ENCODE results near the gene THTPA.

The THTPA gene, protein sequence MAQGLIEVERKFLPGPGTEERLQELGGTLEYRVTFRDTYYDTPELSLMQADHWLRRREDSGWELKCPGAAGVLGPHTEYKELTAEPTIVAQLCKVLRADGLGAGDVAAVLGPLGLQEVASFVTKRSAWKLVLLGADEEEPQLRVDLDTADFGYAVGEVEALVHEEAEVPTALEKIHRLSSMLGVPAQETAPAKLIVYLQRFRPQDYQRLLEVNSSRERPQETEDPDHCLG

GRCh38 chr14:23555882-23556699 lies at the start of gene THTPA:
Gene THTPA, plus strand, starts transcription at chr14:23556271. Its CDS starts 487 bp downstream, at chr14:23556758.
- H3K4me3 ChIP-seq (ENCODE audit: low read depth, low read length), result peak within 1 kb of the TSS; percentile 91
- DNase-seq (ENCODE audit: low read depth), result no peak

- DNase-seq (ENCODE audit: low read depth), result no peak
- H3K4me3 ChIP-seq (ENCODE audit: low read depth, low read length), result no peak overlapping the region
Measured at GRCh38 chr14:23512156-23512555, 43.9 kb upstream of the THTPA start.

DNA sequence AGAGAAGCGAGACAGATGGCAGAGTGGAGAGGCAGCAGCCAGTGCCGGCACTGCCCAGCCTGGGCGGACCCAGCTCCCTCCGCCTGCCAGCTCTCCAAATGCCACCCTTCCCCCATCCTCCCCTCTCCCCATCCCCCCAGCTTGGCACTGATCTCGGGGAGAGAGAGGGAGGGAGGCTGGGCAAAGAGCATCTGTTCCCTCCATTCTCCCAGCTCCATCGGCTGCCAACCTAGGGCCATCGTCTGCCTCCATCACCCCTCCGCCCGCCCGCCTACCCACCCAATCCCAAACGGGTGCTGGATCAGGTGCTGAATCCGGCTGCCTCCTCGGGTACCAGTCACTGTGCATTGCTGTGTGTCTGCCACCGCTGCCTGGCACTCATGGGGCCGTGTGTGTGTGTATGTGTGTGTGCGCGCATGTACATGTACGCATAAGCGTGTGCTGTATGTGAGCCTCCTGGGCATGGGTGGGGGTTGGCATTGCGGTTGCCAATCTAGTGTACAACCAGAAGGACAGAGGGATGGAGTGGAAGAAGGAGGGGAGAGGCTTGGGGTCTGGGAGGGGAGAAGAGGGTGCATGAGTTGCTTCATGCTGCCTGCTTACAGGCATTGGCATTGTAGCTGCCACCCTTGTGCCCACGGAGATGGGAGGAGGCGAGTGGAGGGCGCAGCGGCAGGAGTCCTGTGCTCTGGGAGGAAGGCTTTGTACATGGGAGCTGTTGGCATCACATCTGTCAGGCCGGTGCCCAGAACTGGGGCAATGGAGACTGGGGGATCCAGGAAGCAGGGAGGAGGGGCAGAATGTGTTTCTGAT lies 42.9 kb upstream of the THTPA start:
- H3K4me3 ChIP-seq (ENCODE audit: low read depth, low read length), result no peak overlapping the region

DNA sequence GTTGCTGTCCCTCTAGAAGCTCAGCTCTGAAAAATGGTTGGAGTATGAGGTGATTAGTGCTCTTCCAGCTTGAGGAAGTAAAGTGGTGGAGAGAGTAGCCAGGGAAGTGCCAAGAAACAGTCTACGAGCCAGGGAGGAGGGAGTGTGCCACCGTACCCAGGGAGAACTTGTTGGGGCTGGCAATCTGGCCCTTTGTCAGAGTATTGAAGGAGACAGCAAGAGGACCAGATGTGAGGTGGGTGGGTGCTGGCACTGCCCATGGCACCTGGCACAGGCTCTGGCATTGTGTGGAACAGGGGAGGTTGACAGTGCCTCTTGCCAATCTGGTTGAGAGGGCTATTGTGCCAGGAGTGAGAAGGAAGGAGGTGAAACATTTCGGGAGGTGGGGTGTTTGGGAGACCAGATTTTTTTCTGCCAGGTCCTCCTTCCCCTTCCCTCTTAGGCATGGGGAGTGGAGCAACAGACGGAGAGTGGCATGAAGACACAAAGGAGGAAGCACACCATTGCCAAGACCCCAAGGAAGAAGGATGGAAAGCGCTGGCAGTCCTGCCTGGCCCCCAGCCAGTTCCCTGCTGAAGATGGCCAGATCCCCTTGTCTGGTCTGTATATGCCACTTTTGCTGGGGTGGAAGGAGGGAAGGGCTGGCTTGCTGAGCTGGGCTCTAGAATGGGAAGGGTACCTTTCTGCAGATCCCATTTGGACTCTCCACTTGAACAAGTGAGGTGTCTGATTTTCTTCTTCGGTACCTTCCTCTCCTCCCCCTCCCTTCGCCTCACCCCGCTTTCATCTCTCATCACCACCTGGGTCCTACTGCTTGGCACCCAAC lies 42.0 kb upstream of the THTPA start:
- DNase-seq (ENCODE audit: low read depth), result no peak
- H3K4me3 ChIP-seq (ENCODE audit: low read depth, low read length), result no peak overlapping the region

More for the DNA sequence above, 42.9 kb upstream of the THTPA start:
- no peak for DNase-seq (ENCODE audit: low read depth)

DNA sequence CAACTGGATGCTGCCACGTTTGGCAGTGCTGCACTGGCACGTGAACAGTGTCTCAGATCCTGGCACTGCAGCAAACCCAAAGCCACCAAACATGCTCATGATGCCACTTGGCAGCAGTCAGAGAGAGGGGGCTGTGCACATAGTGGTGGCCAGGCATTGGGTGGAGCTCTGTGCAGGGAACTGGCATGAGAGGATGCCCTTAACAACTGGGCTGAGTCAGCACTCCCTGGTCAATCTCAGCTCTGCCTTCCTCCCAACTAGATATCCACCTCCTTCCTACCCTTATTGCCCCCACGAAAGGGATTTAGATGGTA lies 41.5 kb upstream of the THTPA start:
- H3K4me3 ChIP-seq (ENCODE audit: low read depth, low read length), result no peak overlapping the region
- no peak for DNase-seq (ENCODE audit: low read depth)

GRCh38 chr14:23517650-23518326 lies 38.3 kb upstream of the THTPA start:
- H3K4me3 ChIP-seq (ENCODE audit: low read depth, low read length), result no peak overlapping the region
- no peak for DNase-seq (ENCODE audit: low read depth)

DNA sequence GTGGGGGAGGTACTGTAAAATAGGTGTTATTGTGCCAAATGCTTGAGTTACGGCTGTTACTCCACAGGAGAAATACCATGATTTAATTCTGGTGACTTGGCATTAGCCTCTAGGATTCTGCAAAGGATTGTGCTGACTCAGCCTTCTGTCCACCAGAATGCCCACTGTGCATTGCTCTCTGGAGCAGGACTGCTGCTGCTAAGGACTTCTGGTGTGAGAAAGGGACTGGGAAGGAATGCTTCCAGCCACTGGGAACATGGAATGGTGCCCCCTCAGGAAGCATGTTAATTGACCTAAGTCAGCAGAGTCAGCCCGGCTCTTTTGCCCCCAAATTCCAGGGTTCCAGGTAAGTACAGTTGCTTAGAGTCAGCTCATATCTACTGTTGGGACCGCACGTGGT lies 37.4 kb upstream of the THTPA start:
- no peak for DNase-seq (ENCODE audit: low read depth)
- no peak overlapping the region for H3K4me3 ChIP-seq (ENCODE audit: low read depth, low read length)

DNA sequence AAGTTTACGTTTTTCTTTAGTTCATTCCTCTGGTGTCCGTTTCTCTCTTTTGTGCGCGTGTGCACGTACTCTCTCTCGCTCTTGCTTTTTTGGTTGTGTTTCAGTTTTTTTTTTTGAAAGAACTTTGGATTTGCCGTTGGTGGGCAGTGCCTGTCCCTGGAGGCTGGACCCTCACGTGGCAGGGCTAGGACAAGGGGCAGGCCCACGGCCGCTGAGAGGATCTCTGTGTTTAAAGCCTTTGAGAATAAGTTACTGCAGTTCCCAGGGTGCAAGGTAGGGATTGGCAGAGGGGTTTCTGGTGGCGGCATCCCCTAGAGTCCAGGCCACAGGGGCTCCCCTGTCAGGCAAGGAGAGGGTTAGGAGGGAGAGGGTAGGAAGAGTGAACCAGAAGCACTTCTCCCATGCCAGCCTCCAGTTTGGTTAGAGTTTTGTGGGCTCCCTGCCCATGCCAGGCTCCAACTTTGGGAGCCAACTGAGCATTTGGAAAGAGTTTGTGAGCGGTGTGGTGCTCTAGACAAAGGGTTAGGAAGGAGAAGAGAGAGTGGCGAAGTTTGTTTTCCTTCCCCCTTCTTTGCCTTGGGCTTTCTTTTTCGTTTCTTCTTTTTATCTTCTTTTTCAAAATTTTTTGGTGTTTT lies 35.1 kb upstream of the THTPA start:
- H3K4me3 ChIP-seq (ENCODE audit: low read depth, low read length), result no peak overlapping the region
- no peak for DNase-seq (ENCODE audit: low read depth)

- no peak overlapping the region for H3K4me3 ChIP-seq (ENCODE audit: low read depth, low read length)
- DNase-seq (ENCODE audit: low read depth), result no peak
Measured at GRCh38 chr14:23521785-23522640, 34.1 kb upstream of the THTPA start.

- DNase-seq (ENCODE audit: low read depth), result no peak
- H3K4me3 ChIP-seq (ENCODE audit: low read depth, low read length), result no peak overlapping the region
Measured at GRCh38 chr14:23522643-23523198, 33.4 kb upstream of the THTPA start.

GRCh38 chr14:23523229-23524016 lies 32.6 kb upstream of the THTPA start:
- H3K4me3 ChIP-seq (ENCODE audit: low read depth, low read length), result no peak overlapping the region
- DNase-seq (ENCODE audit: low read depth), result no peak

DNA sequence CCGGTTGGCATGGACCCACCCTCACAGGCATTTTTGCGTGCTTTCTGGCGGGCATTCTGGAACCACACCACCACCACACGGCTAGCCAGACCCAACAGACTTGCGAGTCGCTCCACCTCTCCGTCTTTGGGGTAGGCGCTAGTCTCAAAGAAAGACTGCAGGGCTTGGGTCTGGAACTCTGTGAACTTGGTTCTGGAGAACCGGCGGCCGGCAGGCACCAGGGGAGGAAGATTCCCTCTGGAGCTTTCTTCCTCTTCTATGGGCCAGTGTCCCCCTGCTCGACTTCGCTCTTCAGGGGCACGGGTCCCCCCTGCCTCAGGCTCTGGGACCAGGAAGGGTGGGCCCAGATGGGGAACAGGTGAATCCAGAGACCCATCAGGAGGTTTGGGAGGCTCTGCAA lies 31.1 kb upstream of the THTPA start:
- no peak for DNase-seq (ENCODE audit: low read depth)
- no peak overlapping the region for H3K4me3 ChIP-seq (ENCODE audit: low read depth, low read length)

DNA sequence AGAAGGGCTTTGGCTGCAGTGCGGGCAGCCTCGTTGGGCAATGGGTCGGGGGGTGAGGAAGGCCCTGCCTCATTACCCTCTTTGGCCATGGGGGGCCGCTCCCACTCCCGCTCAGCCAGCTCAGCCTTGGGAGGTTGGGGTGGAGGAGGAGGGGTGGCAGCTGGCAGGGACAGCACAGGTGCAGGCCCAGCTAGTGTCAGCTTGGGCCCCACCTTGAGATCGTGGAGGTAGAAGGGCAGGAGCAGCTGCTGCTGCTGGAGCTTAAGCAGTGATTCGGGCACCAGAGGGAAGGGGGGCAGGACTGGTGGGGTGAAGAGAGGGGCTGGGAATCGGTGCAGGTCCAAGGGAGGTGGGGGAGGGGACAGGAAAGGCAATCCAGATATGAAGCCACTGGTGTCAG lies 30.5 kb upstream of the THTPA start:
- no peak for DNase-seq (ENCODE audit: low read depth)
- H3K4me3 ChIP-seq (ENCODE audit: low read depth, low read length), result no peak overlapping the region

- no peak for DNase-seq (ENCODE audit: low read depth)
Measured at GRCh38 chr14:23528555-23528954, 27.5 kb upstream of the THTPA start.

GRCh38 chr14:23529016-23529415 lies 27.1 kb upstream of the THTPA start:
- no peak overlapping the region for H3K4me3 ChIP-seq (ENCODE audit: low read depth, low read length)
- DNase-seq (ENCODE audit: low read depth), result no peak

More at GRCh38 chr14:23528555-23528954, 27.5 kb upstream of the THTPA start:
- no peak overlapping the region for H3K4me3 ChIP-seq (ENCODE audit: low read depth, low read length)

DNA sequence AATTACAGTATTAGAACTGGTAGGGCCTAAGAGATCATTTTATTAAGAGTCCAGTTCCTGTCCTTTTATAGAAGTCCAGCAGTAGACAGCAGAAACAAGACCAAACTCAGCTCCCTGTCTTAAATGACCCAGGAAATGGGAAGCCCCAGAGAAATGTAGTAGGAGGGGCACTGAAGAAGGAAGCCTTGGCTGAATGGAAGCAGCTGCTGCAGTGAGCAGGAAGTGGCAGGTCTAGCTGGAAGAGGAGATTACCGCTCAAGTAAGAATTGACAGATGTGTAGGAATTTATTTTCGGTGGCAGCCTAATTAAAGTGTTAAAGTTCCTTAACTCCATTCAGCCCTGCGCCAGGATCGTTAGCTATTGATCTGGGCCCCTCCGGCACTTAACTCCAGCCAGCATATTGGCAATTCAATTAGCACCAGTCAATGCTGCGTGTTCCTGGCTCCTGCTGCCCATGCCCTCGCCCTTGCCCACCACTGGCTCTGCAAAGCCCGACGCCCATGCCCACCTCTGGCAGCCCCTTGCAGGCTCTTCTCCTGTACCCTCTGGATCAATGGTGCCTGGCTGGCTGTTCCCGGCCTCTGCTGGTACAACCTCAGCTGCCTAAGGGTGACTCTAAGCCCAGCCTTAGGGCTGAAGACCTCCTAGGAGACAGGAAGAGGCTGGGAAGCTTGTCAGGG lies 25.6 kb upstream of the THTPA start:
- no peak overlapping the region for H3K4me3 ChIP-seq (ENCODE audit: low read depth, low read length)
- no peak for DNase-seq (ENCODE audit: low read depth)
